Measurements from ENCODE around the gene EMC10. TPM values are rescaled to one million over a fixed set of nuclear protein-coding genes. Genes with fewer than 3 reads are reported as not detected.

The EMC10 gene
- total RNA-seq, 1 experiment from 2014 or later: 127 TPM

GRCh38 chr19:50500060-50500752 lies 23.9 kb downstream of the EMC10 start:
- DNase-seq: no peak
- H3K36me3 ChIP-seq: no peaks in the 10 kb centered on the region
- H3K27me3 ChIP-seq: peaks cover 21% of the 10 kb centered on the region
- no peaks in the 10 kb centered on the region for H3K9me3 ChIP-seq
- no peak overlapping the region for H3K4me3 ChIP-seq

GRCh38 chr19:50500753-50501151 lies 24.4 kb downstream of the EMC10 start:
- Histone ChIP-seq H3K4me3 (no peak overlapping the region), H3K9me3 (no peaks in the 10 kb centered on the region), H3K36me3 (no peaks in the 10 kb centered on the region), H3K27me3 (peaks cover 17% of the 10 kb centered on the region)
- no peak for DNase-seq

- Histone ChIP-seq H3K9me3 (no peaks in the 10 kb centered on the region), H3K4me3 (no peak overlapping the region), H3K27me3 (peaks cover 17% of the 10 kb centered on the region), H3K36me3 (no peaks in the 10 kb centered on the region)
- no peak for DNase-seq
Observed at GRCh38 chr19:50501186-50501567, 24.9 kb downstream of the EMC10 start.

- peaks cover 13% of the 10 kb centered on the region for H3K27me3 ChIP-seq
- no peaks in the 10 kb centered on the region for H3K9me3 ChIP-seq
- no peak overlapping the region for H3K4me3 ChIP-seq
- DNase-seq: no peak
- H3K36me3 ChIP-seq: no peaks in the 10 kb centered on the region
Observed at GRCh38 chr19:50501568-50502475, 25.5 kb downstream of the EMC10 start.

GRCh38 chr19:50505856-50506611 lies 29.7 kb downstream of the EMC10 start:
- H3K27me3 ChIP-seq: no peaks in the 10 kb centered on the region
- H3K4me3 ChIP-seq: no peak overlapping the region

GRCh38 chr19:50506700-50507099 lies 30.4 kb downstream of the EMC10 start:
- DNase-seq: no peak
- Histone ChIP-seq H3K4me3 (no peak overlapping the region), H3K9me3 (no peaks in the 10 kb centered on the region), H3K36me3 (no peaks in the 10 kb centered on the region), H3K27me3 (no peaks in the 10 kb centered on the region)

More at GRCh38 chr19:50505856-50506611, 29.7 kb downstream of the EMC10 start:
- Histone ChIP-seq H3K9me3 (no peaks in the 10 kb centered on the region), H3K36me3 (no peaks in the 10 kb centered on the region)
- DNase-seq: no peak

GRCh38 chr19:50507376-50507775 lies 31.1 kb downstream of the EMC10 start:
- Histone ChIP-seq H3K36me3 (no peaks in the 10 kb centered on the region), H3K9me3 (no peaks in the 10 kb centered on the region), H3K4me3 (no peak overlapping the region), H3K27me3 (no peaks in the 10 kb centered on the region)
- no peak for DNase-seq

DNA sequence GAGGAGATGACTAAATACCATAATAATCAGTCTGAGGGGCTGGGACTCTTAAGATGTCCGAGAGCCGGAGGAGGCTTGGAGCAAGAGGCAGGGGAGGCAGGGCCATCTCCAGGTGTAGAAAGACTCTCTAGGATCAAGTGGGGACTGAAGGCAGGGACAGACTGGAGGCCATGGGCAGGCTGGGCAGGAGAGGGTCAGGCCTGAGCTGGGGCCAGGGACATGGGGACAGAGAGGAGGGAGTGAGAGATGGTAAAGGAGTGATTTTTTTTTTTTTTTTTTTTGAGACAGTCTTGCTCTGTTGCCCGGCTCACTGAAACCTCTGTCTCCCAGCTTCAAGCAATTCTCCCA lies 32.5 kb downstream of the EMC10 start:
- H3K4me3 ChIP-seq: no peak overlapping the region
- DNase-seq: no peak
- H3K36me3 ChIP-seq: no peaks in the 10 kb centered on the region
- H3K9me3 ChIP-seq: no peaks in the 10 kb centered on the region
- no peaks in the 10 kb centered on the region for H3K27me3 ChIP-seq

DNA sequence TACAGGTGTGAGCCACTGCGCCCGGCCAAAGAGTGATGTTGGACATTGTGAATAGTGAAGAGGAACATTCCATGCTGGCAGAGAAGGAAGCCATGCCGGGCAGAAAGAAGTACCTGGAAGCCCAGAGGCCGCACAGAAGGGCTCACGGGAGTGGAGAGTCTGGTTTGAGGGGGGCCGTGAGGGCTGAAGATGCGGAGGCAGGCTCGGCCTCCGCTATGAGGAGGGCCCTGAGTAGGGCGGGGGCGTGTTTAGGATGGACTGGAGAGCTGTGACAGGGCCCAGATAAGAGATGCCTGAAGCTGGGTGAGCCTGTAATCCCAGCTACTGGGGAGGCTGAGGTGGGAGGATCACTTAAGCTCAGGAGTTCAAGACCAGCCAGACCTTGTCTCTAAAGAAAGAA lies 33.1 kb downstream of the EMC10 start:
- no peak overlapping the region for H3K4me3 ChIP-seq
- DNase-seq: no peak
- H3K36me3 ChIP-seq: no peaks in the 10 kb centered on the region
- H3K9me3 ChIP-seq: no peaks in the 10 kb centered on the region
- H3K27me3 ChIP-seq: no peaks in the 10 kb centered on the region

GRCh38 chr19:50510121-50510670 lies 33.9 kb downstream of the EMC10 start:
- peak overlapping the region; percentile 76 for H3K4me3 ChIP-seq
- no peak for DNase-seq
- no peaks in the 10 kb centered on the region for H3K36me3 ChIP-seq
- no peaks in the 10 kb centered on the region for H3K27me3 ChIP-seq
- H3K9me3 ChIP-seq: no peaks in the 10 kb centered on the region

GRCh38 chr19:50510700-50511068 lies 34.4 kb downstream of the EMC10 start:
- H3K4me3 ChIP-seq: peak overlapping the region; percentile 76
- DNase-seq: no peak

DNA sequence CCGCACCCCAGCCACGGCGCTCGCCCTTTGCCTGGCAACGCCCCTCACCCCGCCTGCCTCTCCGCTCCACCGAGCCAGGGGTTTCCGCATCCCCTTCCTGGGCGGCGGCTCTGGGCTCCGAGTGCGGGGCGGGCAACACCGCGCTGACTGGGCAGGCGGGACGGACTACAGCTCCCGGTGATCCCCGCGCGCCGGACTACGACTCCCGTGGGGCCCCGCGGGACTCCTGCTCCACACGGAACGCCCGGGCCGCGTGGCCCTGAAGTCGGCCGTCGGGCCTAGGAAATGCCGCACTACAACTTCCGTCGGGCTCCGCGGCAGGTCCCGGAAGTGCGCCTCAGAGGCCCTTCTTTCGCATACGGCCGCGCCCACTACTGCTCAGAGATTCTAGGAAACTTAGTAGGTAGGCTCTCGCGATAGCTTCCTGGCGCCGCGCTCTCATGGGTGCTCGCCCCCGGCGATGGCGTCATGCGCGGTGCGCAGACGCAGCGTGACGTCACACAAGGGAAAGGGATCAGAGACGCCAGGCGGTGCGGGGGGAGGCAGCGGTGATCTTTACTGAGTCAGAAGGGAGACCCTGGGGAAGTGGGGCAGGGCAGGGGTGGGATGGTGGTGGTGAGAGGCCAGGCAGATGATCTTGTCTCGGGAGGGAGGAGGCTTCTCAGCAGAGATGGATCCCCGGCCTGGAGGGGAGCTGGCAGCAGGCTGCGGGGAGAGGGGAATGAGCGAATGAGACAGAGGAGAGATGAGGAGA lies 34.9 kb downstream of the EMC10 start, which contains the start of gene JOSD2:
Gene JOSD2, minus strand, starts transcription at position 123 of the 754 bp plus-strand sequence. CDS start 760 bp downstream, outside the sequence.
- Histone ChIP-seq H3K36me3 (no peaks in the 10 kb centered on the region), H3K4me3 (peak within 1 kb of the TSS; percentile 76), H3K27me3 (no peaks in the 10 kb centered on the region), H3K9me3 (no peaks in the 10 kb centered on the region)
- peak; percentile 99 for DNase-seq

More at GRCh38 chr19:50510700-50511068, 34.4 kb downstream of the EMC10 start:
- Histone ChIP-seq H3K27me3 (no peaks in the 10 kb centered on the region), H3K9me3 (no peaks in the 10 kb centered on the region), H3K36me3 (no peaks in the 10 kb centered on the region)

- Histone ChIP-seq H3K27me3 (no peaks in the 10 kb centered on the region), H3K36me3 (no peaks in the 10 kb centered on the region), H3K4me3 (peak overlapping the region; percentile 76), H3K9me3 (no peaks in the 10 kb centered on the region)
- no peak for DNase-seq
Observed at GRCh38 chr19:50512112-50512998, 36.0 kb downstream of the EMC10 start.

DNA sequence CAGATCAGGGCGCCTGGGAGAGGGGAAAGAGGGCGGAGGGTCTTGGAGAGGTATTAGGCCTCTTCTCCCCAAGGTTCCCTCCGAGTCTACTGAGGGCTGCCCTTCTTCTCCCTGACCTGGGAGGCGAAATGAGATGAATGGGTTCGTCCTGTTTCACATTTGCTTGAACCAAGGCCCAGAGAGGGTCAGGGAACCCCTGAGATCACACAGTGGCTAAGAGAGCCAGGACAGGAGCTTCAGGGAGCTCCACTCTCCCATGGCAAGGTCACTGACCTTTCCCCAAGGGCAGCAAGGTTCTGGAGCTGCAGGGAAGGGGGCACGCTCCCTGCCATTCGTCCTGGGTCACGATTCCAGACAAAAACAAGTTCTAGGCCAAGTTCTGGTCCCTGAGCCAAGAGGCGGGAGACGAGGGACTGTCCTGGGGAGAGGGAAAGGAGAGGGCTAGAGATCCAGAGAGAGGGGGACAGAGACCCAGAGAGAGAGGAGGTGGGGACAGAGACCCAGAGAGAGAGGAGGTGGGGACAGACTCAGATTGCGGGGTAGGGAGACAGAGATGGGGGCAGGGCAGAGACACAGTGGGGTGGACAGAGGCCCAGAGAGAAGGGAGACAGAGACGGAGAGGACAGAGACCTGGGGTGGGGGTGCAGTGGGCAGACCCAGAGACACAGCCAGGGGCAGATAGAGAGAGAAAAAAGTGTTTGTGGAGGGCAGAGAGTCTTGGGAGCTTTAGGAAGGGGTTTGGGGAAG lies 36.9 kb downstream of the EMC10 start:
- Histone ChIP-seq H3K27me3 (no peaks in the 10 kb centered on the region), H3K4me3 (no peak overlapping the region), H3K36me3 (no peaks in the 10 kb centered on the region), H3K9me3 (no peaks in the 10 kb centered on the region)
- no peak for DNase-seq

Measured in MG63 (cell line).